Activated CD8-positive, alpha-beta T cell treated with anti-CD3 and anti-CD28 coated beads for 36 hours (primary cell): Measurements from ENCODE around the gene NKD2. TPM values are rescaled to one million over a fixed set of nuclear protein-coding genes. Genes with fewer than 3 reads are reported as not detected.

ENCODE experiments used
- ATAC-seq: fragments of 200-7000 bp; cut with Tn5 transposase; one replicate; pipeline ENCODE4 v1.10.0; 2021; ENCODE audit warnings: mild to moderate bottlenecking, moderate library complexity
- CTCF ChIA-PET: fragments of 350-600 bp; sonication (Branson Sonifier 250); formaldehyde crosslinking; loops from one replicate; lab custom pipeline; 2021; ENCODE audit warnings: antibody characterized with exemption; lab: Charles Lee
- POLR2A ChIA-PET: fragments of 350-600 bp; sonication (Branson Sonifier 250); formaldehyde crosslinking; loops from one replicate; lab custom pipeline; 2021; ENCODE audit warnings: antibody characterized with exemption; lab: Charles Lee
- DNase-seq: peaks from one replicate; pipeline ENCODE4 v3.0.0-alpha.2; 2020
- H3K27ac Mint-ChIP-seq: one replicate; pipeline ENCODE4 v1.8.0; 2021; ENCODE audit warnings: mild to moderate bottlenecking, mixed read lengths
- H3K27me3 Mint-ChIP-seq: one replicate; pipeline ENCODE4 v1.8.0; 2021; ENCODE audit warnings: mixed read lengths
- H3K36me3 Mint-ChIP-seq: one replicate; pipeline ENCODE4 v1.8.0; 2021; ENCODE audit warnings: low read depth, mixed read lengths
- H3K4me1 Mint-ChIP-seq: one replicate; pipeline ENCODE4 v1.8.0; 2021; ENCODE audit warnings: low read depth, mixed read lengths
- H3K4me3 Mint-ChIP-seq: one replicate; pipeline ENCODE4 v1.8.0; 2021; ENCODE audit warnings: mild to moderate bottlenecking, moderate library complexity, mixed read lengths
- H3K9me3 Mint-ChIP-seq: one replicate; pipeline ENCODE4 v1.8.0; 2021; ENCODE audit warnings: mixed read lengths
- intact Hi-C: fragments of 100-400 bp; cut with micrococcal nuclease; formaldehyde crosslinking; loops from one replicate; pipeline ENCODE4 v1.10.0; 2022
- total RNA-seq, 2 experiments: library from RNA; stranded (reverse); gene quantifications; one replicate each; pipeline ENCODE4 v1.2.3, GENCODE V29; 2021
- TF ChIP-seq, protein P1 (sequence below): fragments of 200-600 bp; IDR thresholded peaks from one replicate; pipeline ENCODE4 v1.8.0; 2022; ENCODE audit warnings: antibody characterized with exemption, mild to moderate bottlenecking

Gene NKD2
- total RNA-seq, 2 experiments from 2014 or later: 1.5 to 2.3 TPM

DNA sequence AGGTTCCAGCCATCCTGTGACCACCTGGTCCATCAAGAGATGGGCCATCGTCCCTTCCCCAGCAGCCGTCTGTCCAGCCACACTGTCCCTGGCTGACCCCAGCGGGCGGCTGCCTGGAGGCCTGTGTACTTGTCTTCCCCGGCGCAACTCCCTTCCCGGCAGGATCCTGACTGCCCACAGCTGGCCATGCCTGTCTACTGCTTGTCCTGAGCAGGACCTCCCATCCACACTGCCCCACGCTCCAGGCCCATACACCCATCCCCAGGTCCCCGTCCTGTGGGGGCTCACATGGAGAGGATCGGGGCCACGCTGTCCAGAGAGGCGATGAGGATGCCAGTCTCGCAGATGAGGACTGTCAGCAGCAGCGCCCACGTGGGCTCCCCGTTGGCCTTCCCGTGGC is 67.8 kb downstream of the NKD2 start:
- POLR2A ChIA-PET: no interaction called here
- H3K27me3 Mint-ChIP-seq: no peaks in the 10 kb centered on the region
- no peak overlapping the region for H3K4me3 Mint-ChIP-seq
- CTCF ChIA-PET: no interaction called here
- TF ChIP-seq, protein P1, sequence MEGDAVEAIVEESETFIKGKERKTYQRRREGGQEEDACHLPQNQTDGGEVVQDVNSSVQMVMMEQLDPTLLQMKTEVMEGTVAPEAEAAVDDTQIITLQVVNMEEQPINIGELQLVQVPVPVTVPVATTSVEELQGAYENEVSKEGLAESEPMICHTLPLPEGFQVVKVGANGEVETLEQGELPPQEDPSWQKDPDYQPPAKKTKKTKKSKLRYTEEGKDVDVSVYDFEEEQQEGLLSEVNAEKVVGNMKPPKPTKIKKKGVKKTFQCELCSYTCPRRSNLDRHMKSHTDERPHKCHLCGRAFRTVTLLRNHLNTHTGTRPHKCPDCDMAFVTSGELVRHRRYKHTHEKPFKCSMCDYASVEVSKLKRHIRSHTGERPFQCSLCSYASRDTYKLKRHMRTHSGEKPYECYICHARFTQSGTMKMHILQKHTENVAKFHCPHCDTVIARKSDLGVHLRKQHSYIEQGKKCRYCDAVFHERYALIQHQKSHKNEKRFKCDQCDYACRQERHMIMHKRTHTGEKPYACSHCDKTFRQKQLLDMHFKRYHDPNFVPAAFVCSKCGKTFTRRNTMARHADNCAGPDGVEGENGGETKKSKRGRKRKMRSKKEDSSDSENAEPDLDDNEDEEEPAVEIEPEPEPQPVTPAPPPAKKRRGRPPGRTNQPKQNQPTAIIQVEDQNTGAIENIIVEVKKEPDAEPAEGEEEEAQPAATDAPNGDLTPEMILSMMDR: no peak
- H3K27ac Mint-ChIP-seq: no peak overlapping the region
- intact Hi-C loops: no loop called here
- no peak for DNase-seq
- H3K4me1 Mint-ChIP-seq: no peaks in the 10 kb centered on the region
- H3K36me3 Mint-ChIP-seq: peaks cover 8% of the 10 kb centered on the region
- no peaks in the 10 kb centered on the region for H3K9me3 Mint-ChIP-seq
- ATAC-seq: no peak

DNA sequence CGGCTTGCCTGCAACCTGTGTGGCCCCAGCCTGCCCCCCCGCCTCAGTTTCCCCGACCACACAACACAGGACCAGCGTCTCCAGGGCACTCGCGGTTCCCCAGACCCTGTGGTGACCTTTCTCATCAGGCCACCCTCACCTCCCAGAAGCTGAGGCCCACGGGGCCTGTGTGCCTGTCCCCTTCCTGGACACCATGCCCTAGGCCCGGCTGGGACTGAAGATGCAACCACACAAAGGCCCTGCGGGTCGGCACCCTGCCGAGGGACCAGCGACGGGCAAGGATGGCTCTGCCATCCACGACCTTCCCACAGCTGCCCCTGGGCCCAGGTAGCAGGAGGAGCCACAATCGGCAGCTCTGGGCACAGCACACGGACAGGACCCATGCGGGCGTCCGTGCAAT is 68.4 kb downstream of the NKD2 start:
- no peak overlapping the region for H3K4me3 Mint-ChIP-seq
- DNase-seq (no peak), ATAC-seq (no peak)
- TF ChIP-seq, protein P1: no peak
- no peaks in the 10 kb centered on the region for H3K9me3 Mint-ChIP-seq
- H3K36me3 Mint-ChIP-seq: peaks cover 8% of the 10 kb centered on the region
- intact Hi-C loops: no loop called here
- H3K27me3 Mint-ChIP-seq: no peaks in the 10 kb centered on the region
- no peaks in the 10 kb centered on the region for H3K4me1 Mint-ChIP-seq
- POLR2A ChIA-PET: interaction anchor here (1.0 kb wide), 1 partner anchor 11 kb away, joined by 3 read pairs; no protein-coding TSS in a partner anchor
- no peak overlapping the region for H3K27ac Mint-ChIP-seq
- CTCF ChIA-PET: no interaction called here

DNA sequence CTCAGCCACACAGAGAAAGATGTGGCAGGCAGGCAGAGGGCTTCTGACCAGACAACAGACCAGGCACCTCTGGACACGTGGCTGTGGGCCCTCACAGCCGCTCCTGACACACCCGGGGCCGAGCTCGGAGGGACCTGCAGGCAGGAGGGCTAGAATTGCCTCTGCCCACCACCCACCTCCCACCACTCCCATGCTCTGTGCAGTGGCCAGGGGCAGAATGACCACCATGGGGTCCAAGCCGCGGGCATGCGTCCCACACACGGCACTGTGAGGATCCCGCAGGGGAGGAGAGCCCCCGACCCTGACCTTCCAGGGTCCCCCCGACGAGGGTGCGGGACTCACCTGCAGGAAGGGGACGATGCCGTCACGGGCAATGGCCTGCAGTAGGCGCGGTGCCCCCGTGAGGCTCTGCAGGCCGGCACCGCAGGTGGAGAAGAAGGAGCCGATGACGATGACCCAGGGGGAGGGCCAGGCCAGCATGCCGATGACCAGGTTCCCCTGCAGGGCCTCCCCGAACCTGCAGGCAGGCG is 69.0 kb downstream of the NKD2 start:
- no peak overlapping the region for H3K27ac Mint-ChIP-seq
- CTCF ChIA-PET: no interaction called here
- no peak overlapping the region for H3K4me3 Mint-ChIP-seq
- POLR2A ChIA-PET: interaction anchor here (1.0 kb wide), 1 partner anchor 11 kb away, joined by 3 read pairs; no protein-coding TSS in a partner anchor
- TF ChIP-seq, protein P1: no peak
- H3K36me3 Mint-ChIP-seq: peaks cover 8% of the 10 kb centered on the region
- no peaks in the 10 kb centered on the region for H3K4me1 Mint-ChIP-seq
- intact Hi-C loops: no loop called here
- no peaks in the 10 kb centered on the region for H3K9me3 Mint-ChIP-seq
- H3K27me3 Mint-ChIP-seq: no peaks in the 10 kb centered on the region
- DNase-seq: no peak
- no peak for ATAC-seq

DNA sequence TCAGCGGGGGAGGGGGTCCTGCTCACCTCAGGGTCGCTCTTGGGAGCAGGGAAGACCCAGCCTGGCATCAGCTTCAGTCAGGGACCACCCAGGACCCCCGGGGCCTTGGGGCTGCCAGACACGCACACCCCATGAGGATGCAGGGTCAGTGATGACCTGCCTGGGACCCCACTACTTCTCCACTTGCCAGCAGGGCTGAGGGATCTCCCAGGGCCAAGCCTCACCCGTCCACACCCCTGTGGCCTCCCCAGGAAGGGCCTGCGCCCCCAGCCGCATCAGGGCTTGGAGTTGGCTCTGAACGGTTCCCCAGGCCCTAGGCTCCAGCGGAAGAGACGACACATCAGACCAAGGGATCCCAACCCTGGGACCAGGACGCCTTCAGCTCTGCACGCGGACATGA is 69.6 kb downstream of the NKD2 start:
- H3K27me3 Mint-ChIP-seq: no peaks in the 10 kb centered on the region
- H3K27ac Mint-ChIP-seq: no peak overlapping the region
- no peaks in the 10 kb centered on the region for H3K4me1 Mint-ChIP-seq
- ATAC-seq (no peak), DNase-seq (no peak)
- intact Hi-C loops: no loop called here
- no peaks in the 10 kb centered on the region for H3K9me3 Mint-ChIP-seq
- H3K36me3 Mint-ChIP-seq: peaks cover 10% of the 10 kb centered on the region
- ChIA-PET CTCF (no interaction called here), POLR2A (no interaction called here)
- no peak overlapping the region for H3K4me3 Mint-ChIP-seq
- TF ChIP-seq, protein P1: no peak

DNA sequence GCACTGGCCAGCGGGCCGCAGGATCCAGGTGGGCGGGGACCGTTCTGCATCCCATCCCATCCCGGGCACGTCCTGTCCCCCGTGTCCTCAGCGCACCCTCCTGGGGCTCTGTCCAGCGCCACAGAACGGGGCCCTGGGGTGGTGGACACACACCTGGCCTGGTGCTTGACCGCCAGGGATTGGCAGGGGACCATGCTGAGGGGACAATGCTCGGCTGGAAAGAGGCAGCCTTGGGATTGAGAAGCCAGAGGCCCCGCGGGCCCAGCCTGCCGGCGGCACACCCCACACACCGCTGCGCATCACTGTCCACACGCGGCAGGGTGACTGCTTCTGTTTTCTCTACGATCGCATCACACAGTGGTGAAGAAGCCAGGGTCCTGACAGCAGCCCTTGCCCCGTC is 70.2 kb downstream of the NKD2 start:
- ChIA-PET POLR2A (no interaction called here), CTCF (no interaction called here)
- H3K27ac Mint-ChIP-seq: no peak overlapping the region
- no peak for ATAC-seq
- H3K4me1 Mint-ChIP-seq: no peaks in the 10 kb centered on the region
- H3K9me3 Mint-ChIP-seq: no peaks in the 10 kb centered on the region
- H3K4me3 Mint-ChIP-seq: no peak overlapping the region
- intact Hi-C loops: no loop called here
- DNase-seq: no peak
- H3K36me3 Mint-ChIP-seq: peaks cover 10% of the 10 kb centered on the region
- no peaks in the 10 kb centered on the region for H3K27me3 Mint-ChIP-seq
- TF ChIP-seq, protein P1: no peak
